NCI-H82 (cell line): ENCODE results near the gene FOXO3.
"Not testable (repeated sequence)": the region's sequence is repeated elsewhere in the genome, so short reads cannot be mapped to it uniquely, and the experiment has no call there.

Source experiments
- DNase-seq: peaks from one replicate; lab custom pipeline; 2025; lab: John Stamatoyannopoulos, UW

Gene FOXO3

GRCh38 chr6:108630050-108630714 is 69.5 kb downstream of the FOXO3 start:
- DNase-seq = no peak

GRCh38 chr6:108632441-108632840 is 71.7 kb downstream of the FOXO3 start:
- DNase-seq = no peak

GRCh38 chr6:108633436-108633835 is 72.7 kb downstream of the FOXO3 start:
- no peak for DNase-seq

GRCh38 chr6:108635505-108636226 is 74.9 kb downstream of the FOXO3 start:
- peak; percentile 97 for DNase-seq

GRCh38 chr6:108637963-108638362 is 77.2 kb downstream of the FOXO3 start:
- DNase-seq = no peak

GRCh38 chr6:108638993-108639392 is 78.3 kb downstream of the FOXO3 start:
- no peak for DNase-seq

GRCh38 chr6:108640104-108640503 is 79.4 kb downstream of the FOXO3 start:
- DNase-seq = no peak

GRCh38 chr6:108643184-108643583 is 82.5 kb downstream of the FOXO3 start:
- peak; percentile 26 for DNase-seq

- DNase-seq = no peak
Measured at GRCh38 chr6:108644252-108644651, 83.5 kb downstream of the FOXO3 start.

GRCh38 chr6:108648191-108648590 is 87.5 kb downstream of the FOXO3 start:
- no peak for DNase-seq

- DNase-seq = no peak
Measured at GRCh38 chr6:108650325-108650724, 89.6 kb downstream of the FOXO3 start.

- DNase-seq = no peak
Measured at GRCh38 chr6:108650781-108651180, 90.1 kb downstream of the FOXO3 start.

- DNase-seq = peak; percentile 11
Measured at GRCh38 chr6:108651340-108652227, 90.9 kb downstream of the FOXO3 start.

- DNase-seq = no peak
Measured at GRCh38 chr6:108652375-108652774, 91.7 kb downstream of the FOXO3 start.

- no peak for DNase-seq
Measured at GRCh38 chr6:108653949-108654348, 93.2 kb downstream of the FOXO3 start.

- no peak for DNase-seq
Measured at GRCh38 chr6:108654465-108655106, 93.9 kb downstream of the FOXO3 start.

- DNase-seq = no peak
Measured at GRCh38 chr6:108655806-108656651, 95.3 kb downstream of the FOXO3 start.

- no peak for DNase-seq
Measured at GRCh38 chr6:108656836-108657235, 96.1 kb downstream of the FOXO3 start.

- no peak for DNase-seq
Measured at GRCh38 chr6:108658174-108658573, 97.5 kb downstream of the FOXO3 start.

GRCh38 chr6:108658785-108659184 is 98.1 kb downstream of the FOXO3 start:
- not testable (repeated sequence) for DNase-seq

- DNase-seq = no peak
Measured at GRCh38 chr6:108660251-108660650, 99.5 kb downstream of the FOXO3 start.
